GM12878 (cell line): ENCODE results near the gene PLXNA4.

ENCODE experiments used
- NFYB ChIP-seq: IDR thresholded peaks from 2 replicates; pipeline ENCODE4 v1.6.1; 2011; ENCODE audit warnings: low read depth, mild to moderate bottlenecking, low read length, improper control_type of control experiment, moderate library complexity; ENCODE audit not compliant: insufficient read depth
- SP1 ChIP-seq: IDR thresholded peaks from one replicate; pipeline ENCODE4 v1.6.1; 2011; ENCODE audit warnings: low read depth, low read length
- TF ChIP-seq, protein P1 (sequence below), 3 experiments: IDR thresholded peaks in 2 of 3; conservative IDR thresholded peaks in 1 of 3; 2 replicates each; pipeline ENCODE4 v1.5.1; 2011; ENCODE audit warnings: low read depth in 3 of 3, low read length in 3 of 3, mild to moderate bottlenecking in 3 of 3, control low read depth in 2 of 3, moderate library complexity in 2 of 3, inconsistent platforms in 1 of 3, mixed read lengths in 1 of 3; ENCODE audit not compliant: control insufficient read depth in 2 of 3, insufficient read depth in 1 of 3; ENCODE audit errors: extremely low read depth in 1 of 3

DNA sequence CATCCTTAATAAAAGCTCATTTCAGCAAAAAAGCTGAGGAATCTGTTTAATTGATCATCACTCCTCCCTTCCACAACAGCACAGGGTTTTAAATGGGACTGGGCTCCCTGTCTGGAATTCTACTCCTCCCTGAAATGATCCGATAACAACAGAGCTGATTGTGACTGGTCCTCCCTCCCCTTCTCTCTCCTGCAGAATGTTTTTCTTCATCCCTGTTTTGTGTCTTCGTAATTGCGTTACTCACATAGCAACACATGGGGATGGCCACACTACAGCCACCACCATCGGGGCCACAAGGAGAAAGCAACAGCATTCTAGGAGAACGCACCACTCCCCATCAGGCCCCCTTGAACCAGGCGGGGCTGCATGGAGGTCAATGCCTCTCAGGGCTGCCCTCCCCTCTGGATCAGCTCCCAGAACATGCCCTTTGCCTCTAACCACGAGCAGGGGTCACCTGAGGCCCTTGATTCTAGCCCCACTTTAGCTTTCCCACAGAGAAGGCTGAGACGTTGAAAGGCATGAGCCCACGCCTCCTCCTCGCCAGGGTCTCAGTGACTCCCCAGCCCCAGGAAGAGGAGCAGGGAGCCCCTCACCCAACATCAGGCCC is 152.6 kb downstream of the PLXNA4 start:
- no peak for TF ChIP-seq SP1
- TF ChIP-seq, protein P1, sequence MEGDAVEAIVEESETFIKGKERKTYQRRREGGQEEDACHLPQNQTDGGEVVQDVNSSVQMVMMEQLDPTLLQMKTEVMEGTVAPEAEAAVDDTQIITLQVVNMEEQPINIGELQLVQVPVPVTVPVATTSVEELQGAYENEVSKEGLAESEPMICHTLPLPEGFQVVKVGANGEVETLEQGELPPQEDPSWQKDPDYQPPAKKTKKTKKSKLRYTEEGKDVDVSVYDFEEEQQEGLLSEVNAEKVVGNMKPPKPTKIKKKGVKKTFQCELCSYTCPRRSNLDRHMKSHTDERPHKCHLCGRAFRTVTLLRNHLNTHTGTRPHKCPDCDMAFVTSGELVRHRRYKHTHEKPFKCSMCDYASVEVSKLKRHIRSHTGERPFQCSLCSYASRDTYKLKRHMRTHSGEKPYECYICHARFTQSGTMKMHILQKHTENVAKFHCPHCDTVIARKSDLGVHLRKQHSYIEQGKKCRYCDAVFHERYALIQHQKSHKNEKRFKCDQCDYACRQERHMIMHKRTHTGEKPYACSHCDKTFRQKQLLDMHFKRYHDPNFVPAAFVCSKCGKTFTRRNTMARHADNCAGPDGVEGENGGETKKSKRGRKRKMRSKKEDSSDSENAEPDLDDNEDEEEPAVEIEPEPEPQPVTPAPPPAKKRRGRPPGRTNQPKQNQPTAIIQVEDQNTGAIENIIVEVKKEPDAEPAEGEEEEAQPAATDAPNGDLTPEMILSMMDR (IDR thresholded peaks at IDR 0.05 in 2 of 3, conservative IDR thresholded peaks at IDR 0.05 in 1 of 3; ENCODE audit: control insufficient read depth in 2 of 3, extremely low read depth in 1 of 3, insufficient read depth in 1 of 3, low read depth in 3 of 3, low read length in 3 of 3): no peak
- no peak for TF ChIP-seq NFYB
